Ovary (tissue), 9 donors: ENCODE data around the gene COX6A1. TPM values are rescaled to one million over a fixed set of nuclear protein-coding genes. Genes with fewer than 3 reads are reported as not detected.

Experiments
- DNase-seq, 5 donors: peaks; one replicate each; pipeline ENCODE4 v3.0.0-alpha.2; 2019 to 2020
- H3K27ac ChIP-seq, 2 donors: fragments of 200-600 bp; one replicate each; pipeline versions ENCODE4 v1.5.1 to v1.8.0; 2019 to 2022
- H3K27me3 ChIP-seq: fragments of 200-600 bp; one replicate; pipeline ENCODE4 v1.8.0; 2022
- H3K36me3 ChIP-seq: fragments of 200-600 bp; sonication (generic); one replicate; pipeline ENCODE4 v1.5.1; 2019
- H3K4me1 ChIP-seq: one replicate; pipeline ENCODE4 v1.8.1; 2013; ENCODE audit warnings: mild to moderate bottlenecking, moderate library complexity; ENCODE audit not compliant: insufficient read depth
- H3K4me3 ChIP-seq: fragments of 200-600 bp; sonication (generic); one replicate; pipeline ENCODE4 v1.5.1; 2017
- H3K9me3 ChIP-seq, 2 donors: fragments of 200-600 bp in 1 of 2; sonication (generic) in 1 of 2; one replicate each; pipeline versions ENCODE4 v1.5.1 to v1.8.1; 2013 to 2019; ENCODE audit warnings: mild to moderate bottlenecking in 1 of 2, moderate library complexity in 1 of 2
- EP300 ChIP-seq: sonication (generic); formaldehyde crosslinking; IDR thresholded peaks from one replicate; pipeline ENCODE4 v1.6.1; 2017; ENCODE audit warnings: antibody characterized with exemption
- POLR2A ChIP-seq: fragments of 450-650 bp; IDR thresholded peaks from one replicate; pipeline ENCODE4 v1.6.1; 2017; ENCODE audit warnings: antibody characterized with exemption, mild to moderate bottlenecking, moderate library complexity
- WGBS, 3 donors: extraction: QIAGEN DNeasy Blood & Tissue Kit in 1 of 3; methylation state at CpG; one replicate each; pipeline versions ENCODE4 v1.1.5 to v1.1.7; 2013 to 2017; 5-methylcytosine and 5-hydroxymethylcytosine counted together
- intact Hi-C, 4 donors: fragments of 100-400 bp; cut with DNase I; formaldehyde crosslinking; loops; one replicate each; pipeline versions ENCODE4 v1.11.0 to v1.15.1; 2022 to 2023
- polyA plus RNA-seq, 2 donors: library from polyadenylated mRNA; stranded (reverse); fragments of 200-250 nt in 1 of 2; fragments of 350-450 nt in 1 of 2; fragmentation: Illumina TruSeq in 1 of 2; extraction: RNeasy Lipid Tissue Mini Kit (QIAGEN cat#74804) in 1 of 2; gene quantifications; one replicate each; pipeline ENCODE4 v1.2.3, GENCODE V29; 2013 to 2014
- total RNA-seq, 7 donors: library from RNA; depleted of rRNA in 2 of 7; stranded (reverse); fragments of >200 nt in 2 of 7; fragmentation: NEBNext Ultra II Directional in 3 of 7; extraction: Animal tissue kit (Norgen Biotek cat#: 25700) in 3 of 7; gene quantifications; one replicate each; pipeline versions ENCODE4 v1.1.0 to v1.2.4, GENCODE V29; 2016 to 2023
- TF ChIP-seq, protein P1 (sequence below), 3 donors: fragments of 450-650 bp in 2 of 3; fragments of 200-600 bp in 1 of 3; IDR thresholded peaks; one replicate each; pipeline versions ENCODE4 v1.5.1 to v1.8.0; 2016 to 2022; ENCODE audit warnings: antibody characterized with exemption in 3 of 3, mild to moderate bottlenecking in 1 of 3
- donor health status: DM: no; HTN: no; CAD: no; lungs with moderate emphysema.
- donor health status: DM: no; HTN: no; CAD: no.
- donor health status: Bipolar disorder and iron deficiency.
- donor health status: DM: yes; HTN: yes; CAD: no.
- donor health status: DM: no; HTN: no; CAD: no.
- donor health status: DM: yes; HTN: yes; CAD: no.

COX6A1 gene
- total and polyA plus RNA-seq, 9 donors = 182 to 633 (median 208) TPM

- Histone ChIP-seq H3K27me3 (no peaks in the 10 kb centered on the region), H3K27ac (no peak overlapping the region), H3K4me1 (no peaks in the 10 kb centered on the region), H3K36me3 (no peaks in the 10 kb centered on the region), H3K9me3 (no peaks in the 10 kb centered on the region), H3K4me3 (no peak overlapping the region)
- WGBS, 3 donors = 61 to 75% (median 73%) methylated on average over 7 of the region's 7 CpGs
- no peak for DNase-seq
- intact Hi-C loops = loop anchor here in 1 of 4 donors (10.0 kb wide), 1 partner anchor 48 kb away; the partner anchor contains the start of gene MSI1
- TF ChIP-seq POLR2A (no peak), EP300 (no peak)
- TF ChIP-seq, protein P1, sequence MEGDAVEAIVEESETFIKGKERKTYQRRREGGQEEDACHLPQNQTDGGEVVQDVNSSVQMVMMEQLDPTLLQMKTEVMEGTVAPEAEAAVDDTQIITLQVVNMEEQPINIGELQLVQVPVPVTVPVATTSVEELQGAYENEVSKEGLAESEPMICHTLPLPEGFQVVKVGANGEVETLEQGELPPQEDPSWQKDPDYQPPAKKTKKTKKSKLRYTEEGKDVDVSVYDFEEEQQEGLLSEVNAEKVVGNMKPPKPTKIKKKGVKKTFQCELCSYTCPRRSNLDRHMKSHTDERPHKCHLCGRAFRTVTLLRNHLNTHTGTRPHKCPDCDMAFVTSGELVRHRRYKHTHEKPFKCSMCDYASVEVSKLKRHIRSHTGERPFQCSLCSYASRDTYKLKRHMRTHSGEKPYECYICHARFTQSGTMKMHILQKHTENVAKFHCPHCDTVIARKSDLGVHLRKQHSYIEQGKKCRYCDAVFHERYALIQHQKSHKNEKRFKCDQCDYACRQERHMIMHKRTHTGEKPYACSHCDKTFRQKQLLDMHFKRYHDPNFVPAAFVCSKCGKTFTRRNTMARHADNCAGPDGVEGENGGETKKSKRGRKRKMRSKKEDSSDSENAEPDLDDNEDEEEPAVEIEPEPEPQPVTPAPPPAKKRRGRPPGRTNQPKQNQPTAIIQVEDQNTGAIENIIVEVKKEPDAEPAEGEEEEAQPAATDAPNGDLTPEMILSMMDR (IDR thresholded peaks at IDR 0.05) = no peak
These were observed 25.5 kb upstream of the COX6A1 start for GRCh38 chr12:120412421-120412820.

- intact Hi-C loops = loop anchor here in 1 of 4 donors (10.0 kb wide), 1 partner anchor 49 kb away; the partner anchor contains the start of gene MSI1
- no peak overlapping the region for H3K4me3 ChIP-seq
- no peaks in the 10 kb centered on the region for H3K9me3 ChIP-seq
- H3K36me3 ChIP-seq = no peaks in the 10 kb centered on the region
- H3K27me3 ChIP-seq = no peaks in the 10 kb centered on the region
- DNase-seq = no peak
- TF ChIP-seq, protein P1 (IDR thresholded peaks at IDR 0.05) = no peak
- no peak for TF ChIP-seq POLR2A
- TF ChIP-seq EP300 = no peak
- H3K4me1 ChIP-seq = no peaks in the 10 kb centered on the region
- WGBS, 3 donors = 20 to 35% (median 26%) methylated on average over 12 to 13 of the region's 13 CpGs
- no peak overlapping the region for H3K27ac ChIP-seq
These were observed 23.8 kb upstream of the COX6A1 start for GRCh38 chr12:120413901-120414695.

DNA sequence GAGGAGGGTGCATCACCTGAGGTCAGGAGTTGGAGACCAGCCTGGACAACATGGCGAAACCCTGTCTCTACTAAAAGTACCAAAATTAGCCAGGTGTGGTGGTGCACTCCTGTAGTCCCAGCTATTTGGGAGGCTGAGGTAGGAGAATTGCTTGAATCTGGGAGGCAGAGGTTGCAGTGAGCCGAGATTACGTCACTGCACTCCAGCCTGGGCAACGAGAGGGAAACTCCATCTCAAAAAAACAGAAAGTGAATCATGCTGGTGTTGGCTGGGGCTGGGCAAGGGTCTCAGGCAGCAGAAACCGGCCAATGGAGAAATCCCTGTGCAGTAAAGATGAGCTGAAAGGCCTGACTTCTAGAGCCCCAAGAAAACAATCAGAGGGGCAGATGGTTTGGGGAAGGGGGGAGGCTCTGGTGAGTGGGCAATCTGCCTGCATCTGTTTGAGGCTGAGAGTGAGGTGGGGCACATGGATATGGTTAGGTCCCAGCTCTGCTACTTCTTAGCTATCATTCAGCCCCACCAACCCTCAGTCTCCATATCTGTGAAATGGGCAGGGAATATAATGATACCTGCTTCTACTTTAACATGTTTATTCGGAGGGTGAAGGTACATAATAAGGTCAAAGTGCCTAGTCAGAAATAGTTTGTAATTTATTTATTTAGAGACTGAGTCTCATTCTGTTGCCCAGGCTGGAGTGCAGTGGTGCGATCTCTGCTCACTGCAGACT, 21.3 kb upstream of the COX6A1 start:
- TF ChIP-seq POLR2A (no peak), EP300 (no peak)
- TF ChIP-seq, protein P1 (IDR thresholded peaks at IDR 0.05) = no peak
- H3K36me3 ChIP-seq = no peaks in the 10 kb centered on the region
- 75 to 77% (median 75%) methylated on average over 7 of the region's 7 CpGs for WGBS, 3 donors
- DNase-seq = no peak
- H3K4me3 ChIP-seq = no peak overlapping the region
- intact Hi-C loops = loop anchor here in 1 of 4 donors (10.0 kb wide), 1 partner anchor 52 kb away; the partner anchor contains the start of gene MSI1
- no peaks in the 10 kb centered on the region for H3K27me3 ChIP-seq
- H3K27ac ChIP-seq = no peak overlapping the region
- no peaks in the 10 kb centered on the region for H3K9me3 ChIP-seq
- H3K4me1 ChIP-seq = no peaks in the 10 kb centered on the region

GRCh38 chr12:120417917-120418580, 19.9 kb upstream of the COX6A1 start:
- H3K9me3 ChIP-seq = no peaks in the 10 kb centered on the region
- TF ChIP-seq, protein P1 (IDR thresholded peaks at IDR 0.05) = no peak
- TF ChIP-seq POLR2A (no peak), EP300 (no peak)
- H3K27me3 ChIP-seq = no peaks in the 10 kb centered on the region
- no peak overlapping the region for H3K27ac ChIP-seq
- no peaks in the 10 kb centered on the region for H3K36me3 ChIP-seq
- H3K4me3 ChIP-seq = no peak overlapping the region
- WGBS, 3 donors = 85 to 89% (median 85%) methylated on average over 4 of the region's 4 CpGs
- H3K4me1 ChIP-seq = no peaks in the 10 kb centered on the region
- no peak for DNase-seq
- intact Hi-C loops = loop anchor here in 1 of 4 donors (10.0 kb wide), 1 partner anchor 53 kb away; the partner anchor contains the start of gene MSI1
